GM12878 (cell line): Measurements from ENCODE around the gene PHETA2. TPM values are rescaled to one million over a fixed set of nuclear protein-coding genes. Genes with fewer than 3 reads are reported as not detected.

Experiments used
- BACH1 ChIP-seq: fragments of 450-650 bp; IDR thresholded peaks from 2 replicates; pipeline ENCODE4 v1.6.1; 2017; ENCODE audit warnings: mild to moderate bottlenecking, borderline replicate concordance
- BHLHE40 ChIP-seq, 2 experiments: fragments of 450-650 bp in 1 of 2; IDR thresholded peaks; 2 replicates each; pipeline ENCODE4 v1.6.1; 2011 to 2017; ENCODE audit warnings: low read depth in 2 of 2, borderline replicate concordance in 1 of 2, improper control_type of control experiment in 1 of 2, low read length in 1 of 2, mild to moderate bottlenecking in 1 of 2
- BRCA1 ChIP-seq: IDR thresholded peaks from 2 replicates; pipeline ENCODE4 v1.6.1; 2011; ENCODE audit warnings: low read depth, low read length, improper control_type of control experiment
- IKZF1 ChIP-seq: fragments of 450-650 bp; conservative IDR thresholded peaks from 2 replicates; pipeline ENCODE4 v1.6.1; 2017; ENCODE audit warnings: antibody characterized with exemption, mild to moderate bottlenecking
- IKZF2 ChIP-seq, 2 experiments: fragments of 450-650 bp; IDR thresholded peaks; 2 replicates each; pipeline ENCODE4 v1.6.1; 2017; ENCODE audit warnings: mild to moderate bottlenecking in 2 of 2, moderate library complexity in 2 of 2
- KAT2A ChIP-seq: conservative IDR thresholded peaks from 2 replicates; pipeline ENCODE4 v1.6.1; 2011; ENCODE audit warnings: low read depth, low read length; ENCODE audit not compliant: control insufficient read depth
- MYB ChIP-seq: fragments of 150-350 bp; IDR thresholded peaks from 2 replicates; pipeline ENCODE4 v1.6.1; 2014; ENCODE audit warnings: mild to moderate bottlenecking, low read depth, low read length, borderline replicate concordance
- NFYA ChIP-seq: IDR thresholded peaks from 2 replicates; pipeline ENCODE4 v1.6.1; 2011; ENCODE audit warnings: low read depth, mild to moderate bottlenecking, low read length, improper control_type of control experiment, borderline replicate concordance
- NR2C1 ChIP-seq: fragments of 450-650 bp; IDR thresholded peaks from 2 replicates; pipeline ENCODE4 v1.6.1; 2017; ENCODE audit warnings: antibody characterized with exemption, mild to moderate bottlenecking, moderate library complexity
- PML ChIP-seq: IDR thresholded peaks from 2 replicates; pipeline ENCODE4 v1.6.1; 2012; ENCODE audit warnings: low read length, inconsistent platforms
- POLR2AphosphoS5 ChIP-seq: IDR thresholded peaks from 2 replicates; pipeline ENCODE4 v1.6.1; 2011; ENCODE audit warnings: mild to moderate bottlenecking, low read length, inconsistent platforms
- RAD51 ChIP-seq: fragments of 450-650 bp; IDR thresholded peaks from 2 replicates; pipeline ENCODE4 v1.6.1; 2016; ENCODE audit warnings: moderate library complexity, mild to moderate bottlenecking, inconsistent platforms
- RELA ChIP-seq: fragments of 450-650 bp; IDR thresholded peaks from 2 replicates; pipeline ENCODE4 v1.8.0; 2014; ENCODE audit warnings: borderline replicate concordance; ENCODE audit not compliant: partially characterized antibody
- RELB ChIP-seq: fragments of 450-650 bp; IDR thresholded peaks from 2 replicates; pipeline ENCODE4 v1.6.1; 2017; ENCODE audit warnings: low read depth, mild to moderate bottlenecking, moderate library complexity
- SP1 ChIP-seq: IDR thresholded peaks from one replicate; pipeline ENCODE4 v1.6.1; 2011; ENCODE audit warnings: low read depth, low read length
- SREBF2 ChIP-seq: IDR thresholded peaks from 2 replicates; pipeline ENCODE4 v1.6.1; 2012; ENCODE audit warnings: mild to moderate bottlenecking, low read length
- STAT1 ChIP-seq: fragments of 450-650 bp; conservative IDR thresholded peaks from 2 replicates; pipeline ENCODE4 v1.6.1; 2014; ENCODE audit warnings: antibody characterized with exemption, mild to moderate bottlenecking
- TCF12 ChIP-seq: IDR thresholded peaks from 2 replicates; pipeline ENCODE4 v1.6.1; 2011; ENCODE audit warnings: low read depth, mild to moderate bottlenecking, low read length
- ZNF207 ChIP-seq: fragments of 450-650 bp; IDR thresholded peaks from 2 replicates; pipeline ENCODE4 v1.6.1; 2014; ENCODE audit warnings: antibody characterized with exemption, mild to moderate bottlenecking, borderline replicate concordance
- ZNF217 ChIP-seq: fragments of 450-650 bp; IDR thresholded peaks from 2 replicates; pipeline ENCODE4 v1.6.1; 2017; ENCODE audit warnings: antibody characterized with exemption, mild to moderate bottlenecking
- ZNF24 ChIP-seq: fragments of 450-650 bp; IDR thresholded peaks from 2 replicates; pipeline ENCODE4 v1.6.1; 2017; ENCODE audit warnings: antibody characterized with exemption, mild to moderate bottlenecking
- ZNF622 ChIP-seq: fragments of 450-650 bp; IDR thresholded peaks from 2 replicates; pipeline ENCODE4 v1.6.1; 2017; ENCODE audit warnings: mild to moderate bottlenecking, inconsistent platforms
- ZSCAN29 ChIP-seq: fragments of 450-650 bp; IDR thresholded peaks from 2 replicates; pipeline ENCODE4 v1.6.1; 2017; ENCODE audit warnings: mild to moderate bottlenecking, moderate library complexity
- polyA plus RNA-seq, 11 experiments: library from polyadenylated mRNA; depleted of rRNA in 4 of 11; unstranded in 6 of 11; stranded (reverse) in 5 of 11; fragments of >200 nt; fragmentation: Nextera tagmentation in 4 of 11; fragmentation: Illumina TruSeq in 1 of 11; extraction: Ambion mirVana in 4 of 11; extraction: Trizol in 1 of 11; gene quantifications; 1 replicate in 1 of 11; 2 replicates in 10 of 11; pipeline versions ENCODE4 v1.2.1 to v1.2.3, GENCODE V29; 2011 to 2016; ENCODE audit warnings: inconsistent platforms in 2 of 11, missing spikeins in 2 of 11, low read depth in 1 of 11
- total RNA-seq, 4 experiments: library from RNA; depleted of rRNA in 3 of 4; stranded (reverse); fragments of >200 nt in 3 of 4; fragmentation: Illumina TruSeq in 1 of 4; extraction: Trizol in 1 of 4; gene quantifications; 2 replicates each; pipeline versions ENCODE4 v1.2.1 to v1.2.3, GENCODE V29; 2013 to 2021
- TF ChIP-seq, protein P1 (sequence below): IDR thresholded peaks from 2 replicates; pipeline ENCODE4 v1.6.1; 2011; ENCODE audit warnings: low read depth, mild to moderate bottlenecking, low read length, moderate library complexity, borderline replicate concordance; ENCODE audit errors: extremely low read depth
- TF ChIP-seq, protein P2 (sequence below): fragments of 450-650 bp; IDR thresholded peaks from 2 replicates; pipeline ENCODE4 v1.6.1; 2016; ENCODE audit warnings: mild to moderate bottlenecking, moderate library complexity, borderline replicate concordance

PHETA2 gene
- total and polyA plus RNA-seq, 10 of the 15 experiments (the other 5 are each of a cell fraction or from before 2014, with no cell fraction given): 0.03 to 3.2 (median 1.7) TPM

GRCh38 chr22:42070517-42071422 is 3.3 kb upstream of the PHETA2 start, which contains the start of gene NAGA (continued):
- TF ChIP-seq POLR2AphosphoS5 (peak; percentile 63; the same call in 1 of the 2 replicates), ZNF217 (no peak), SP1 (peak; percentile 82), ZNF207 (no peak), MYB (no peak), RELA (no peak), KAT2A (no peak), IKZF1 (peak; percentile 78), BHLHE40 (IDR thresholded peaks at IDR 0.05; ENCODE audit: borderline replicate concordance in 1 of 2, low read depth in 2 of 2, low read length in 1 of 2) (peak in 1 of 2 experiments; percentile 40; a peak in 1 of 4 replicates), NR2C1 (no peak), PML (peak; percentile 55; the same call in 1 of the 2 replicates), IKZF2 (IDR thresholded peaks at IDR 0.05) (no peak; a peak in 2 of 4 replicates), TCF12 (0 out of 2 replicates have a peak, but pooled peaks have one; percentile 7), RAD51 (no peak), BRCA1 (no peak), ZNF622 (no peak), ZSCAN29 (no peak), BACH1 (no peak), ZNF24 (no peak), STAT1 (no peak), SREBF2 (no peak), RELB (peak; percentile 55; the same call in 1 of the 2 replicates), NFYA (no peak)
- TF ChIP-seq, protein P1, sequence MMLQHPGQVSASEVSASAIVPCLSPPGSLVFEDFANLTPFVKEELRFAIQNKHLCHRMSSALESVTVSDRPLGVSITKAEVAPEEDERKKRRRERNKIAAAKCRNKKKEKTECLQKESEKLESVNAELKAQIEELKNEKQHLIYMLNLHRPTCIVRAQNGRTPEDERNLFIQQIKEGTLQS: no peak
- TF ChIP-seq, protein P2, sequence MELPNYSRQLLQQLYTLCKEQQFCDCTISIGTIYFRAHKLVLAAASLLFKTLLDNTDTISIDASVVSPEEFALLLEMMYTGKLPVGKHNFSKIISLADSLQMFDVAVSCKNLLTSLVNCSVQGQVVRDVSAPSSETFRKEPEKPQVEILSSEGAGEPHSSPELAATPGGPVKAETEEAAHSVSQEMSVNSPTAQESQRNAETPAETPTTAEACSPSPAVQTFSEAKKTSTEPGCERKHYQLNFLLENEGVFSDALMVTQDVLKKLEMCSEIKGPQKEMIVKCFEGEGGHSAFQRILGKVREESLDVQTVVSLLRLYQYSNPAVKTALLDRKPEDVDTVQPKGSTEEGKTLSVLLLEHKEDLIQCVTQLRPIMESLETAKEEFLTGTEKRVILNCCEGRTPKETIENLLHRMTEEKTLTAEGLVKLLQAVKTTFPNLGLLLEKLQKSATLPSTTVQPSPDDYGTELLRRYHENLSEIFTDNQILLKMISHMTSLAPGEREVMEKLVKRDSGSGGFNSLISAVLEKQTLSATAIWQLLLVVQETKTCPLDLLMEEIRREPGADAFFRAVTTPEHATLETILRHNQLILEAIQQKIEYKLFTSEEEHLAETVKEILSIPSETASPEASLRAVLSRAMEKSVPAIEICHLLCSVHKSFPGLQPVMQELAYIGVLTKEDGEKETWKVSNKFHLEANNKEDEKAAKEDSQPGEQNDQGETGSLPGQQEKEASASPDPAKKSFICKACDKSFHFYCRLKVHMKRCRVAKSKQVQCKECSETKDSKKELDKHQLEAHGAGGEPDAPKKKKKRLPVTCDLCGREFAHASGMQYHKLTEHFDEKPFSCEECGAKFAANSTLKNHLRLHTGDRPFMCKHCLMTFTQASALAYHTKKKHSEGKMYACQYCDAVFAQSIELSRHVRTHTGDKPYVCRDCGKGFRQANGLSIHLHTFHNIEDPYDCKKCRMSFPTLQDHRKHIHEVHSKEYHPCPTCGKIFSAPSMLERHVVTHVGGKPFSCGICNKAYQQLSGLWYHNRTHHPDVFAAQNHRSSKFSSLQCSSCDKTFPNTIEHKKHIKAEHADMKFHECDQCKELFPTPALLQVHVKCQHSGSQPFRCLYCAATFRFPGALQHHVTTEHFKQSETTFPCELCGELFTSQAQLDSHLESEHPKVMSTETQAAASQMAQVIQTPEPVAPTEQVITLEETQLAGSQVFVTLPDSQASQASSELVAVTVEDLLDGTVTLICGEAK: no peak
